ENCODE data around the gene MYT1.

DNA sequence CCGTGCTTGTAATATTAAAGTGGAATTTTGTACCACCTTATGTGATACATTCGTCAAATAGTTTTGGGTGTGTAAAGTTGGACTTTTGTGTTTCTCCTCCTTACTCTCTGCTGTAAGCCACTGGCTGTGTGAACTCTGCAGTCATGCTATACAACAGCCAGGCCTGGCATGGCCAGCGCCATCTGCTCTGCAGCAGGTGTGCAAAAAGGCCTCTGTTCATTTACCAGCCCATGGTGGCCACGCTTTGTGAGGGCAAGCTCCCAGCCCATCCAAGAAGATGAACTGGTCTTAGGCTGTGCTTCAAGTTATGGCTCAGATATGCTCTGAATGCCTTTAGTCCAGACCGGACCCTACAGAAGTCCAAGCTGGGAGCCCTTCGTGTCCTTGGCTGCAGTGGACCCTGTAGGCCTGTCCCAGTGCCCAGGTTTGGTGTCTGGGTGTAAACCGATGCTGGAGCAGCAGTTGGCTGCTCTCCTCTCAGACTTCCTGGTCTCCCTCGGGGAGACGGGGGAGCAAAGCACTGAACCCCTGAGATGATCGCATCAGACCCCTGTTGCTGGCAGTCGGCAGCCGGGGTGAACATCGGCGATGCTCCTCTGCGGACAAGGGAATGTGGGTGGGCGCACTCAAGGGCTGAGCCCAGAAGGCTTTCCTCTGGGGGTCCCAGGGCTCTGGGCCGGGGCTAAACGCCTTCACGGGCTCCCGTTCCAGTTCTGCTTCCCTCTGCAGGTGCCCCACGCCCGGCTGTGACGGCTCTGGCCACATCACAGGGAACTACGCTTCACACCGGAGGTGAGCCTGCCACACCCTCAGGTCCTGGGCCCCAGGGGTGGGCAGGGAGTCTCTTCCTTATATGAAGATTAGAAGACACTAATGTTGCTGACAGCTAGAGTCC lies 62.7 kb downstream of the MYT1 start:
- TF ChIP-seq POLR2A (IDR thresholded peaks at IDR 0.05): no peak
- TF ChIP-seq CTCF (IDR thresholded peaks at IDR 0.05): no peak
